GM10847 (cell line): ENCODE data around the gene TMEM179.

Experiments
- POLR2A ChIP-seq: IDR thresholded peaks from 2 replicates; pipeline ENCODE4 v1.6.1; 2011; ENCODE audit not compliant: insufficient read length; ENCODE audit errors: extremely low read depth

TMEM179 gene

GRCh38 chr14:104559804-104560585, 44.6 kb downstream of the TMEM179 start:
- TF ChIP-seq POLR2A = no peak

- TF ChIP-seq POLR2A = no peak
Measured at GRCh38 chr14:104559028-104559803, 45.4 kb downstream of the TMEM179 start.

GRCh38 chr14:104558231-104559027, 46.1 kb downstream of the TMEM179 start:
- TF ChIP-seq POLR2A = no peak

- TF ChIP-seq POLR2A = no peak
Measured at GRCh38 chr14:104557766-104558165, 46.8 kb downstream of the TMEM179 start.

- TF ChIP-seq POLR2A = no peak
Measured at GRCh38 chr14:104557086-104557485, 47.5 kb downstream of the TMEM179 start.

- no peak for TF ChIP-seq POLR2A
Measured at GRCh38 chr14:104556256-104557021, 48.1 kb downstream of the TMEM179 start.

- TF ChIP-seq POLR2A = no peak
Measured at GRCh38 chr14:104555430-104556255, 48.9 kb downstream of the TMEM179 start.

GRCh38 chr14:104554608-104555429, 49.8 kb downstream of the TMEM179 start:
- no peak for TF ChIP-seq POLR2A

GRCh38 chr14:104554088-104554607, 50.4 kb downstream of the TMEM179 start:
- no peak for TF ChIP-seq POLR2A

GRCh38 chr14:104553166-104554087, 51.1 kb downstream of the TMEM179 start:
- no peak for TF ChIP-seq POLR2A

GRCh38 chr14:104552738-104553125, 51.8 kb downstream of the TMEM179 start:
- TF ChIP-seq POLR2A = no peak

- no peak for TF ChIP-seq POLR2A
Measured at GRCh38 chr14:104551851-104552737, 52.5 kb downstream of the TMEM179 start.
